Epithelial cell of proximal tubule (primary cell): Measurements from ENCODE around the gene AFTPH. TPM values are rescaled to one million over a fixed set of nuclear protein-coding genes. Genes with fewer than 3 reads are reported as not detected.

Experiments used
- DNase-seq: peaks from one replicate; pipeline ENCODE4 v3.0.0-alpha.2; 2011; ENCODE audit warnings: low read depth
- H3K4me3 ChIP-seq: 2 replicates; pipeline ENCODE4 v1.5.1; 2011; ENCODE audit warnings: low read depth, mild to moderate bottlenecking, low read length
- total RNA-seq: library from RNA; depleted of rRNA; stranded (reverse); fragments of >200 nt; gene quantifications from 2 replicates; pipeline ENCODE4 v1.2.3, GENCODE V29; 2015
- TF ChIP-seq, protein P1 (sequence below): conservative IDR thresholded peaks from 2 replicates; pipeline ENCODE4 v1.5.1; 2012; ENCODE audit warnings: low read depth, mild to moderate bottlenecking, low read length

The AFTPH gene
- total RNA-seq, 1 donor from 2014 or later, result 12.1 TPM

- TF ChIP-seq, protein P1, sequence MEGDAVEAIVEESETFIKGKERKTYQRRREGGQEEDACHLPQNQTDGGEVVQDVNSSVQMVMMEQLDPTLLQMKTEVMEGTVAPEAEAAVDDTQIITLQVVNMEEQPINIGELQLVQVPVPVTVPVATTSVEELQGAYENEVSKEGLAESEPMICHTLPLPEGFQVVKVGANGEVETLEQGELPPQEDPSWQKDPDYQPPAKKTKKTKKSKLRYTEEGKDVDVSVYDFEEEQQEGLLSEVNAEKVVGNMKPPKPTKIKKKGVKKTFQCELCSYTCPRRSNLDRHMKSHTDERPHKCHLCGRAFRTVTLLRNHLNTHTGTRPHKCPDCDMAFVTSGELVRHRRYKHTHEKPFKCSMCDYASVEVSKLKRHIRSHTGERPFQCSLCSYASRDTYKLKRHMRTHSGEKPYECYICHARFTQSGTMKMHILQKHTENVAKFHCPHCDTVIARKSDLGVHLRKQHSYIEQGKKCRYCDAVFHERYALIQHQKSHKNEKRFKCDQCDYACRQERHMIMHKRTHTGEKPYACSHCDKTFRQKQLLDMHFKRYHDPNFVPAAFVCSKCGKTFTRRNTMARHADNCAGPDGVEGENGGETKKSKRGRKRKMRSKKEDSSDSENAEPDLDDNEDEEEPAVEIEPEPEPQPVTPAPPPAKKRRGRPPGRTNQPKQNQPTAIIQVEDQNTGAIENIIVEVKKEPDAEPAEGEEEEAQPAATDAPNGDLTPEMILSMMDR, result no peak
- DNase-seq, result no peak
- no peak overlapping the region for H3K4me3 ChIP-seq
These were observed 67.1 kb downstream of the AFTPH start for GRCh38 chr2:64591188-64591587.

- TF ChIP-seq, protein P1, result no peak
- peak; percentile 9 for DNase-seq
- no peak overlapping the region for H3K4me3 ChIP-seq
These were observed 69.0 kb downstream of the AFTPH start for GRCh38 chr2:64593035-64593655.

GRCh38 chr2:64594226-64594989 lies 70.3 kb downstream of the AFTPH start:
- TF ChIP-seq, protein P1, result no peak
- H3K4me3 ChIP-seq, result no peak overlapping the region
- DNase-seq, result peak; percentile 39

DNA sequence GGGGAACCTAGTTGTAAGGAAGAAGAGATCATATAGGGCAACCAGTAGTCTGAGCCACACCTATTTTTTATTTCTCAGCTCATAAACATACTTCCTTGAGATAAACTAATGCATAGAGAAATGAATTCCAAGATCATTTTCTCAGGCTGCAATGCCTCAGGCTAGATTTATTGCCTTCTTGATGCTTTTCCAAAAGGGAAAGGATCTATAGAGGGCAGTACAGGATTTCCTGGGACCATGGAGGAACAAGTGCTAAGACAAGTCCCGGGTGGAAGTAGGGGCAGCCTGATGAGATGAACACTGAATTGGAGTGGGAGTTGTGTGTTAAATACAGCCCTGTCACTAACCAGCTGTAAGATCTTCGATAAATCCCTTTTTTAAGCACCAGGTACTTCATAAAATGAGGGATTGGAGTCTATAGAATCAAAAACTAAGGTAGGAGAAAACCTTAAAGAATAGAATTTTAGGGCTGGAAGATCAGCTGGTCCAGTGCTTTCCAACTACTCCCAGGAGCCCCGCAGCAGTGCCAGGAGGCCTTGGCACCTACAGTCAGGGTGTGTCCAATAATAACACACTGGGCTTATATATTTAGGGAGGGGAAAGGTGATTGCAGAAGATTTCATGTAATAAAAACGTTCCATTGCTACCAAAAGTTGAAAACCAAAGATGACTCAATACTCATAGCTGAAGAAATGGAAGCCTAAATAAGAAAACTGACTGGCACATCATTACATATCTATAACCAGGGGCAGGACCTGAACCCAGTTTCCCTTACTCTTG lies 71.5 kb downstream of the AFTPH start:
- no peak overlapping the region for H3K4me3 ChIP-seq
- no peak for DNase-seq
- TF ChIP-seq, protein P1, result peak; percentile 38

- DNase-seq, result no peak
- TF ChIP-seq, protein P1, result no peak
- H3K4me3 ChIP-seq, result no peak overlapping the region
These were observed 74.1 kb downstream of the AFTPH start for GRCh38 chr2:64598226-64598625.

DNA sequence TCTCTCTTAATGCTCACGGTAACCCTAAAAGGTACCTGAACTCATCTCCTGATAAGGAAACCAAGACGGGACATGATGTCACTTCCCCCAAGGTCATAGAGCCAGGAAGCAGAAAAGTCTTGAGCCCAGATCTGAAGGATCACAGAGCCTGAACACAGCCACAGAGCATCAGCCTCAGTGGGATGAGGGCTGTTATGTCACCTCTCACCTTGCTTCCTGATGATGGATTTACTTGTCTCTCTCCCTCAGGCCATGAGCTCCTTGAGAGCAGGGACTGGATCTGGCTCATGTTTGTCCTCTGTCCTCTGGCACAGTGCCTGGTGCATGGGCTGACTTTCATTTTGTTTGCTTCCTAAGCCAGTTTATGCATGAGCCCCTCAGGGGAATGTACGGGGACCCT lies 75.3 kb downstream of the AFTPH start:
- TF ChIP-seq, protein P1, result no peak
- DNase-seq, result no peak

More for the DNA sequence above, 75.3 kb downstream of the AFTPH start:
- H3K4me3 ChIP-seq, result no peak overlapping the region
